Measurements from ENCODE around the gene ZNF182.

DNA sequence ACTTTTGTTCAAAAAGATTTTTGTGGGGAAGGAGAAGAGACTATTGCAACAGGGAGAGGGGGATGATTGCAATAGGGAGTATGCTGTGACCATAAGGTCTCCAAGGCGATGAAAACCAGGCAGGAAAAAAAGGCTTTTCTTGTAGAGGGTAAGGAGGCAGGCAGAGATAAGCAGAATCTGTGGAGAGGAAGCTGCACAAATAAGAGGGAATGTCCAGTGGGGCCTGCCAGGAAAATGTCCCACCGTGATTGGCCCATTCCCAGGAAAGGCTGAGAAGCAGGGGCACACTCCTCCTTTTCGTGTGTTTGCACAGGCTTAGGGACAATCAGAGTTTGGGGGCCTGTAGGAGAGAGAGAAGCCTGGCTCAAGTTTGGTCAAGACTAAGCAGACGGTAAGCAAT is 32.1 kb upstream of the ZNF182 start:
- TF ChIP-seq POLR2AphosphoS5 (IDR thresholded peaks at IDR 0.05) (no peak), POLR2A (IDR thresholded peaks at IDR 0.05) (no peak)
- TF ChIP-seq, protein P1, sequence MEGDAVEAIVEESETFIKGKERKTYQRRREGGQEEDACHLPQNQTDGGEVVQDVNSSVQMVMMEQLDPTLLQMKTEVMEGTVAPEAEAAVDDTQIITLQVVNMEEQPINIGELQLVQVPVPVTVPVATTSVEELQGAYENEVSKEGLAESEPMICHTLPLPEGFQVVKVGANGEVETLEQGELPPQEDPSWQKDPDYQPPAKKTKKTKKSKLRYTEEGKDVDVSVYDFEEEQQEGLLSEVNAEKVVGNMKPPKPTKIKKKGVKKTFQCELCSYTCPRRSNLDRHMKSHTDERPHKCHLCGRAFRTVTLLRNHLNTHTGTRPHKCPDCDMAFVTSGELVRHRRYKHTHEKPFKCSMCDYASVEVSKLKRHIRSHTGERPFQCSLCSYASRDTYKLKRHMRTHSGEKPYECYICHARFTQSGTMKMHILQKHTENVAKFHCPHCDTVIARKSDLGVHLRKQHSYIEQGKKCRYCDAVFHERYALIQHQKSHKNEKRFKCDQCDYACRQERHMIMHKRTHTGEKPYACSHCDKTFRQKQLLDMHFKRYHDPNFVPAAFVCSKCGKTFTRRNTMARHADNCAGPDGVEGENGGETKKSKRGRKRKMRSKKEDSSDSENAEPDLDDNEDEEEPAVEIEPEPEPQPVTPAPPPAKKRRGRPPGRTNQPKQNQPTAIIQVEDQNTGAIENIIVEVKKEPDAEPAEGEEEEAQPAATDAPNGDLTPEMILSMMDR (IDR thresholded peaks at IDR 0.05) = no peak

All from transverse colon (tissue), 4 donors.